ENCODE results near the gene SLC6A11. TPM values are rescaled to one million over a fixed set of nuclear protein-coding genes. Genes with fewer than 3 reads are reported as not detected.

SLC6A11 gene
- total and polyA plus RNA-seq, 4 donors = 0.02 to 0.09 TPM; not detected in 2

DNA sequence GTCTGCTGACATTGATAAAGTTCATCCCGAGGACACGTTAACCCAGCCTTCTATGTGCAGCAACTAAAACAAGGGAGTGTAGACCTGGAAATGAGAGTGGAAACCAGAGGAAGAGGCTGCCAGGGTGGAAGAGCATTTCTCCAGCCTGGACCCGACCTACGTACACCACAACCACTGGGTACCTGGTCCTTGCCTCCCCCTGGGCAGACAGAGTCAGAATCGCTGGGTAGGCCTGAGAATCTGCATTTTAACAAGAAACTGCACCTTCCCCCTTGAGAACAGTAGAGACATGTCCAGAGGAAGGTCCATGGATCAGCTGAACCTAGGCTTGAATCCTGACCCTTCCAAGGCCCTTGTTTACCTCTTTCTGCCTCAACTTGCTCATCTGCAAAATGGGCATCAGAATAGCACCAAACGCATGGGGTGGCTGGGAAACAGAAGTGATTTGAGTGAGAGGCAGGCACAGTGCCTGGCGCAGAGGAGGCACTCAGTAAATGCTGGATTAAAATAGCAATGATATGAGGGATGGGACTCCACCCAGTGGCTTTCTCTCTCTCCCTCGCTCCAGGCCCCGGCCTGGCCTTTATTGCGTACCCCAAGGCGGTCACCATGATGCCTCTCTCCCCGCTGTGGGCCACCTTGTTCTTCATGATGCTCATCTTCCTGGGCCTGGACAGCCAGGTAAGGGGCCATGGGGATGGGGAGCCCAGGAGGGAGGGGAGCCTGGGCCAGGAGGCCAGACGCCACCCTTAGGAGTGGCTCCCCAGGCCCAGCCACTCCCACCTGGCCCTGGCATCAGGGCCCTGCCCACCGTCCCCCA lies 109.6 kb downstream of the SLC6A11 start:
- Histone ChIP-seq H3K27ac (ENCODE audit: low read depth in 1 of 2, low read length in 1 of 2) (no peak overlapping the region), H3K4me3 (no peak overlapping the region), H3K4me1 (ENCODE audit: control insufficient read depth in 5 of 5, insufficient read depth in 5 of 5, low read length in 5 of 5) (peaks cover 0 to 23% (median 0%) of the 10 kb centered on the region in 5 donors), H3K9ac (ENCODE audit: insufficient read depth in 1 of 2, low read length in 2 of 2) (no peak overlapping the region), H3K27me3 (ENCODE audit: control insufficient read depth in 3 of 3, insufficient read depth in 3 of 3, low read length in 2 of 3) (peaks cover 0 to 2% (median 0%) of the 10 kb centered on the region in 3 donors), H3K9me3 (ENCODE audit: control insufficient read depth in 4 of 4, insufficient read depth in 3 of 4, low read length in 3 of 4) (peaks cover 0 to 3% (median 0%) of the 10 kb centered on the region in 4 donors), H3K36me3 (ENCODE audit: control insufficient read depth in 4 of 4, insufficient read depth in 4 of 4, low read length in 4 of 4) (no peaks in the 10 kb centered on the region)
- TF ChIP-seq, protein P1, sequence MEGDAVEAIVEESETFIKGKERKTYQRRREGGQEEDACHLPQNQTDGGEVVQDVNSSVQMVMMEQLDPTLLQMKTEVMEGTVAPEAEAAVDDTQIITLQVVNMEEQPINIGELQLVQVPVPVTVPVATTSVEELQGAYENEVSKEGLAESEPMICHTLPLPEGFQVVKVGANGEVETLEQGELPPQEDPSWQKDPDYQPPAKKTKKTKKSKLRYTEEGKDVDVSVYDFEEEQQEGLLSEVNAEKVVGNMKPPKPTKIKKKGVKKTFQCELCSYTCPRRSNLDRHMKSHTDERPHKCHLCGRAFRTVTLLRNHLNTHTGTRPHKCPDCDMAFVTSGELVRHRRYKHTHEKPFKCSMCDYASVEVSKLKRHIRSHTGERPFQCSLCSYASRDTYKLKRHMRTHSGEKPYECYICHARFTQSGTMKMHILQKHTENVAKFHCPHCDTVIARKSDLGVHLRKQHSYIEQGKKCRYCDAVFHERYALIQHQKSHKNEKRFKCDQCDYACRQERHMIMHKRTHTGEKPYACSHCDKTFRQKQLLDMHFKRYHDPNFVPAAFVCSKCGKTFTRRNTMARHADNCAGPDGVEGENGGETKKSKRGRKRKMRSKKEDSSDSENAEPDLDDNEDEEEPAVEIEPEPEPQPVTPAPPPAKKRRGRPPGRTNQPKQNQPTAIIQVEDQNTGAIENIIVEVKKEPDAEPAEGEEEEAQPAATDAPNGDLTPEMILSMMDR (IDR thresholded peaks at IDR 0.05; ENCODE audit: control extremely low read depth, extremely low read depth) = no peak
- 89 to 96% methylated on average over 13 to 14 of the region's 14 CpGs for WGBS, 2 donors
- DNase-seq (no peak), ATAC-seq (ENCODE audit: insufficient read depth, low FRiP score) (no peak)

GRCh38 chr3:10926256-10926810 lies 110.3 kb downstream of the SLC6A11 start:
- H3K36me3 ChIP-seq (ENCODE audit: control insufficient read depth in 4 of 4, insufficient read depth in 4 of 4, low read length in 4 of 4) = no peaks in the 10 kb centered on the region
- H3K4me3 ChIP-seq = no peak overlapping the region
- peaks cover 0 to 2% (median 0%) of the 10 kb centered on the region in 3 donors for H3K27me3 ChIP-seq (ENCODE audit: control insufficient read depth in 3 of 3, insufficient read depth in 3 of 3, low read length in 2 of 3)
- H3K9ac ChIP-seq (ENCODE audit: insufficient read depth in 1 of 2, low read length in 2 of 2) = no peak overlapping the region
- 86 to 92% methylated on average over 13 of the region's 13 CpGs for WGBS, 2 donors
- no peaks in the 10 kb centered on the region for H3K9me3 ChIP-seq (ENCODE audit: control insufficient read depth in 4 of 4, insufficient read depth in 3 of 4, low read length in 3 of 4)
- ATAC-seq (ENCODE audit: insufficient read depth, low FRiP score) = no peak
- peaks cover 0 to 23% (median 0%) of the 10 kb centered on the region in 5 donors for H3K4me1 ChIP-seq (ENCODE audit: control insufficient read depth in 5 of 5, insufficient read depth in 5 of 5, low read length in 5 of 5)
- DNase-seq = no peak
- TF ChIP-seq, protein P1 (IDR thresholded peaks at IDR 0.05; ENCODE audit: control extremely low read depth, extremely low read depth) = no peak
- no peak overlapping the region for H3K27ac ChIP-seq (ENCODE audit: low read depth in 1 of 2, low read length in 1 of 2)

- Histone ChIP-seq H3K9me3 (ENCODE audit: control insufficient read depth in 4 of 4, insufficient read depth in 3 of 4, low read length in 3 of 4) (no peaks in the 10 kb centered on the region), H3K4me3 (no peak overlapping the region), H3K9ac (ENCODE audit: insufficient read depth in 1 of 2, low read length in 2 of 2) (no peak overlapping the region), H3K27me3 (ENCODE audit: control insufficient read depth in 3 of 3, insufficient read depth in 3 of 3, low read length in 2 of 3) (peaks cover 0 to 2% (median 0%) of the 10 kb centered on the region in 3 donors), H3K27ac (ENCODE audit: low read depth in 1 of 2, low read length in 1 of 2) (no peak overlapping the region), H3K4me1 (ENCODE audit: control insufficient read depth in 5 of 5, insufficient read depth in 5 of 5, low read length in 5 of 5) (peaks cover 0 to 23% (median 0%) of the 10 kb centered on the region in 5 donors), H3K36me3 (ENCODE audit: control insufficient read depth in 4 of 4, insufficient read depth in 4 of 4, low read length in 4 of 4) (no peaks in the 10 kb centered on the region)
- TF ChIP-seq, protein P1 (IDR thresholded peaks at IDR 0.05; ENCODE audit: control extremely low read depth, extremely low read depth) = no peak
- 72 to 81% methylated on average over 16 of the region's 16 CpGs for WGBS, 2 donors
- ATAC-seq (ENCODE audit: insufficient read depth, low FRiP score) (no peak), DNase-seq (peak; percentile 36 to 61 (median 48))
These were observed 110.9 kb downstream of the SLC6A11 start for GRCh38 chr3:10926811-10927521.

All from lung (tissue), 12 donors.